CD4-positive, alpha-beta T cell treated with Interleukin-12 subunit alpha and Interleukin-12 subunit beta, for 1 hour (primary cell): ENCODE results near the gene CIAO3.
"Not testable (repeated sequence)": the region's sequence is repeated elsewhere in the genome, so short reads cannot be mapped to it uniquely, and the experiment has no call there.

Experiments
- DNase-seq: peaks from one replicate; pipeline ENCODE4 v3.0.0-alpha.2; 2020

The CIAO3 gene

DNA sequence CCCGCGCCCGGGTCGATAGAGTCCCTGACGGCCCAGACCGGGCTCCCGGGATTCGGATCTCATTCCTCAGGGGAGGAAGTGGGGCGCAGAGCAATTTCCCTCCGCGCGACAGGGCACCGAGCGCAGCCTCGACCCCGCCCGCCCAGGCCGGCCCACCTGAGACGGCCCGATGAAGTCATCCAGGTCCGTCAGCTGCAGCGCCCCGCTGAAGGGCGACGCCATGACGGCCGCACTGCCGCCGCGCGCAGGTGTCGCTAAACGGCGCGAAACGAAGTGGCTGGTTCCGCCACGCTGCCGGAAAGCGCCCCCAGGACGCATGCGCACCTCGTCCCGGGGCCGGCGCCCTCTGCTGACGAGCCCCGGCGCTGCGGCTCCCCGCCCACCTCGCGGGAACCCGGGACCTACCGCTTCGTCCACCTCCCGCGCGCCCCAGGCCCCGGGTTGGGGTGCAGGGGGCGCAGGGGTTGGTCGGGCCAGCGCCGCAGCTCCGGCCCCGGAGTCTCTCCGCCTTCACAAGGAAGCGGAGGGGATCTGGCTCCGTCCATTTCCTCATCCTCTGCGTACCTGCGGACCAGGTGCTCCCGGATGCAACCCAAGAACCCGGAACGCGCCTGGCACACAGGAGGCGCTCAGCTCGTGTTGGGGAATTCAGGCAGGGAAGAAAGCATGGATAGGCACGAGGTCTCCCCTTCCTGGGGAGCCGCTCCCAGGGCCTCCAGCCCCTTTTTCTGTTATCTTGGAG lies at the start of gene CIAO3:
TSS of gene CIAO3 (minus strand) at position 234 of the 742 bp plus-strand sequence. CDS start at position 222, 12 bp downstream.
- peak; percentile 93 for DNase-seq

GRCh38 chr16:790086-790485 lies 49.3 kb upstream of the CIAO3 start:
- DNase-seq, result no peak

- DNase-seq, result no peak
Measured at GRCh38 chr16:789191-789850, 48.5 kb upstream of the CIAO3 start.

DNA sequence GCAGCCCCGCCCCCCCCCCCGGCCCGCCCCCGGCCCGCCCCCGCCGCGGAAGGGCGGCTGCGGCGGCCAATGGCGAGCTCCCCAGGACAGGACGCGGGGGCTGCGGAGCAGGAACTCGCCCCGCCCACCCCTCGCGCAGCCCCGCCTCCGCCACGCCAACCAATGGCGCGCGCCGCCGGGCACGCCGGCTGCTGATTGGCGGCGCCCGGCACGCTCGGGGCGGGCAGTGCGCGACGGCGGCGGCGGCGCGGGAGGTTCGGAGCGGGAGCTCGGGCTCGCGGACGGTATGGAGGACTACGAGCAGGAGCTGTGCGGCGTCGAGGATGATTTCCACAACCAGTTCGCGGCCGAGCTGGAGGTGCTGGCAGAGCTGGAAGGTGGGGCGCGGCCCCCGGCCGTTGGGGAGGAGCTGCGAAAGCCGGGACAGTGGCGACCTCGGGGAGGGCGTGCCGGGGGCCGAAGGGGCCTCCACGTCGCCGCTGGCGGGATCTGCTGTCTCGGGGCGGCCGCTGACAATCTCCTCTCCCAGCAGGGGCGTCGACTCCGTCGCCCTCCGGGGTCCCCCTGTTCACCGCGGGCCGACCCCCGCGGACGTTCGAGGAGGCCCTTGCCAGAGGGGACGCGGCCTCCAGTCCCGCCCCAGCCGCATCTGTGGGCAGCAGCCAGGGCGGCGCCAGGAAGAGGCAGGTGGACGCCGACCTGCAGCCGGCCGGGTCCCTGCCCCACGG lies 47.8 kb upstream of the CIAO3 start, which contains the start of gene CHTF18:
TSS of gene CHTF18 (plus strand) at position 222 of the 728 bp plus-strand sequence. CDS start at position 287, 65 bp downstream.
- peak; percentile 97 for DNase-seq

DNA sequence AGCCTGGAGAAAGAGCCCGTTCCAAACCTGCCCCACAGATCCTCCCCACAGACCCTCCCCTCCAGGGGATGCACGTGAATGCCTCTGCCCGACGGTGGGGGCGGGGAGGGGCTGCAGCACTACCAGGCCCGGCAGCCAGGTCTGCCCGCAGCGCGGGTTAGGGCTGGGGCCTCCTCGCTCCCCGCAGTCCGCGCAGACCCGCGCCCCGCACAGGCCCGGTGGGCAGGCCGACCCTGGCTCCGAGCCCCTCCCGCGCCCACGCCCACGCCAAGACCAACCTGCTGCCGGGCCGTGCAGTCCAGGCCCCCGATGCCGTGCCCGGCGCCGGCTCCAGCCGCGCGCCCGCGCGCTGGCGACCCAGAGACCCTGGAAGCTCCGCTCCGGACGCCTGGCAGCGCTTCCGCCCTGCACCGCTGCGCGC lies 47.2 kb upstream of the CIAO3 start, which contains the start of gene RPUSD1:
TSS of gene RPUSD1 (minus strand) at position 404 of the 421 bp plus-strand sequence. CDS start 644 bp downstream, outside the sequence.
- DNase-seq, result no peak

DNA sequence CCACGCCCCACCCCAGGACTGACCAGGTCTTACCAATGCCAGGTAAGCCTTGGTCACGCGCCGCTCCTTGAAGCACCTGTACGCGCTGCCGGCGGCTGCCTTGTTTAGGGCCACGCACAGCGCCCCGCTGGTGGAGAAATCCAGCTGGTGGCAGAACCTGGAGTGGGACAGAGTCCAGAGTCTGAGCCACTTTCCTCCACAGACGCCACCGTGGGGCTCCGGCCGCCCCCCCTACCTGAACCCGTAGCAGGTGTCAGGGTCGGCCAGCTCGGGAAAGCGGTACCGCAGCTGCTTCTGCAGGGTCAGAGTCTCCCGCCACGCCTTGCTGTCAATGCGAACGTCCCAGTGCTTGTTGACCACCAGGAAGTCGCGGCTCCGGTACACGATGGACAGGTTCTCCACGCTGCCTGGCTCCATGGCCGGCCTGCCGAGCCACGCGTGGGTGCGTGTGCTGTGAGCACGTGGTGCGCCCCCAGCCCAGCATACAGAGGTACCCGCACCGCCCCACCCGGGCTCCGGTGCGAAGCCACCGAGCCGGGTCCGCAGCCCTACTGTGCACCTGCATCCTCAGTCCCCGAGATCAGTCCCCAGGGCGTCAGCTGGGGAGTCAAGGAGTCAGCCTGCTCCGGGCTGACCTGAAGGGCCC lies 46.6 kb upstream of the CIAO3 start:
- no peak for DNase-seq

GRCh38 chr16:785563-786535 lies 45.1 kb upstream of the CIAO3 start:
- DNase-seq, result peak; percentile 80

DNA sequence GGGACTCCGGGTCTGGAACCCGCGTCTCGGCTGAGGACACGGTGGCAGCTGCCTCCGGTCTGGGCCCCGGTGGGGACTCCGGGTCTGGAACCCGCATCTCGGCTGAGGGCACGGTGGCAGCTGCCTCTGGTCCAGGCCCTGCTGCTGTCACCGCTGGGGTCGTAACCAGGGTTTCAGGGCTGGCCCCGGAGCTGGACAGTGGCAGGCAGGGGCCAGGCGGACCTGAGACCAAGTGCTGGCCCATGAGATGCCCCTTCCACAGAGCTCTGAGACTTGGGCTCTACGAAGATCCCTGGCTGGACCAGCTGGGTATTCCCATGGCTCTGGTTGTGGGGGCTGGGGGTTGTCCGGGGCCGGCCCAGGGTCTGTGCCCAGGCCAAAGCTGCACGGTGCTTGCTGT lies 43.6 kb upstream of the CIAO3 start:
- no peak for DNase-seq

DNA sequence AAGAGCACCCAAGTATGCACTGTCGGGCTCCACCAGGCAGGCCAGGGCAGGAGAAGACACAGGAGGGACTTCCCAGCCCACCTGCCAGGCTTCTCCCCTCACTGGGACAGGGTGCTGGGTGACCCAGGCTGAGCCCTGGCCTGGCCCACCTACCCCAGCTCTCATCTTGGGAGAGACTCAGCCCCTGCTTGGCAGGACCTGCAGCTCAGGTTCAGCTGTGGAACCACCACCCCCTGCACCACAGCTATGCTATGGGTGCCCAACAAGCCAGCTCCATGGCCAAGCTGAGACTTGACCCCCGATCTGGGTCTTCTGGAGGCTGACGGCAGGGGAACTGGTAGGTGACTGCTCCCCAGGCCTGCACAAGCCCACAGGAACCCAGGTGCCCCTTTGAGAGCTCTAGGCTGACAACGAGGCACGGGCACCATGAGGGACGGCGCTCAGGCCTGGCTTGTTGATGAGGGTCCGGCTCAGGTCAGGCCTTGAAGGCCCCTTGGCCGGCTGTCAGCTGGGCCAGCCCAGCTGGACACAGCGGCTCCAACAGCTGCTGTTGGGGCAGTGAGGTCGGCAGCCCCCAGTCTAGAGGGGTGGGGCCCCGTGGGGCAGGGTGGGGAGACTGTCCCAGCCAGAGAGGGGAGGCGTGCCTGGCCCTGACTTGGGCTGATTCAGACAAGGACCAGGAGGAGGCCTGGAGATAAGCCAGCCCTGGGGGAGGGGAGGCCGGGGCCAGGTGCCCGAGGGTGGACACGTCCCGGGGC lies 42.8 kb upstream of the CIAO3 start:
- no peak for DNase-seq

GRCh38 chr16:782766-783403 lies 42.1 kb upstream of the CIAO3 start:
- no peak for DNase-seq

DNA sequence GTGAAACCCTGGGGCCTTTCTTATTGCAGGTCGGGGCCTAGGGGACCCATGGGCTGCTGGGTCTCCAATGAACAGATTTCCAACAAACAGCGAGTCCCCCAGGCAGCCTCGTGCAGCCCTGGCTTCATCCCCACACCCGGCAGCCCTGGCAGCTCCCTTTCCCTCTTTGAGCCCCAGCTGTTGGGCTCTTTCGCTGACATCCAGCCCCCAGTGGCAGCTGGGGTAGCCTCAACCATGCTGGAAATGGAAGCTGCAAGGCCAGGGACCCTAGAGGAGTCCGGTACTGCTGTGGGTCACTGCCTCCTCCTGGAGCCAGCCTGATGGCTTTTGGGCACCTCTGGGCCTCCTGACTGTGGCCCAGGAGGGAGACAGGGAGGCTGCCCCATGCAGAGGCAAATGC lies 41.5 kb upstream of the CIAO3 start:
- no peak for DNase-seq

DNA sequence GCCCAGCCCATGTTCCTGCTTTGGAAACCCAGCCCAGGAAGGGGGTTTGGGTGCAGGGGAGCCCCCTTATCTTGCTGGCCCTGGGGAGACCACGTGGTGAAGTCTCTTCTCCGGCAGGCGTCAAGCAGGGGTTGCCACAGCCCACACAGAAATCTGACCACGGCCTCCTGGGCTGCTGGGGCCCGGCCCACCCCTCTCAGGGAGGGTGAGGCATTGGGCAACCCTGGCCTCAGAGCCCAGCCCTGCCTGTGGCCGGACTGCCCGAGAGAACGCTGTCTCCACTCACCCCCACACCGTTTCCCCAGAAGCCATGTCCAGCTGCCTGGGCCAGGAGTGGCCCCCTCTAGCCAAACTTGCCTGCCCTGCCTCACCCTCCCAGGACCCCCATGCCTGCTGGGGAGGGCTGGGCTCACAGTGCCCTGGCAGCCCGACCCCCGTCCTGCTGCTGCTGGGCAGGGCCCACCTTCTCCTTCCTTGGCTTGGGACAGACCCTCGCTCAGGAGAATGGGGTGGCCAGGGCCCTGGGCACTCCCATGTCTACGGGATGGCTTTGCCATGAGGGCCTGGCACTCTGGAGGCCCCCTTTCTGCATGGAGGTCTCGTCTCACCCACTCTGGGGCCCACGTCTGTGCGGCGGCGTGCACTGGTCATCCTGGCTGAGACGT lies 40.7 kb upstream of the CIAO3 start:
- no peak for DNase-seq

GRCh38 chr16:780296-780695 lies 39.5 kb upstream of the CIAO3 start:
- no peak for DNase-seq

- DNase-seq, result no peak
Measured at GRCh38 chr16:779561-779960, 38.8 kb upstream of the CIAO3 start.

DNA sequence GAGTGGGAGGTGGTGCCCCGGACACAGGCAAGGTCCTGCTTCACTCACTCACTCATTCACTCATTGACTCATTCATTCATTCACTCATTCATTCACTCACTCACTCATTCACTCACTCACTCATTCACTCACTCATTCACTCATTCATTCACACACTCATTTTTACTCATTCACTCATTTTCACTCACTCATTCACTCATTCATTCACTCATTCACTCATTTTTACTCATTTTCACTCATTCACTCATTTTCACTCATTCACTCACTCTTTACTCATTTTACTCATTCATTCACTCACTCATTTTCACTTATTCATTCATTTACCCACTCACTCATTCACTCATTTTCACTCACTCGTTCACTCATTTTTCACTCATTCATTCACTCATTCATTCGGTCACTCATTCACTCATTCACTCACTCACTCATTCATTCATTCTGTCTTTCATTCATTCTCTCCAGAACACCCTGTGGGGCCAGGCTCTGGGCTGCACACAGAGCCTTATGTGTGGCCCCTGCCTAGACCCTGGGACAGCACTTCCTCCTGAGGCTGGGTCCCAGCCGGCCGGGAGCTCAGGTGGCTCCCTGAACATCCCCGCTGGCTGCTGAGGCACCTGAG lies 38.2 kb upstream of the CIAO3 start:
- DNase-seq, result no peak

GRCh38 chr16:778447-778846 lies 37.6 kb upstream of the CIAO3 start:
- no peak for DNase-seq

- no peak for DNase-seq
Measured at GRCh38 chr16:777826-778225, 37.0 kb upstream of the CIAO3 start.

DNA sequence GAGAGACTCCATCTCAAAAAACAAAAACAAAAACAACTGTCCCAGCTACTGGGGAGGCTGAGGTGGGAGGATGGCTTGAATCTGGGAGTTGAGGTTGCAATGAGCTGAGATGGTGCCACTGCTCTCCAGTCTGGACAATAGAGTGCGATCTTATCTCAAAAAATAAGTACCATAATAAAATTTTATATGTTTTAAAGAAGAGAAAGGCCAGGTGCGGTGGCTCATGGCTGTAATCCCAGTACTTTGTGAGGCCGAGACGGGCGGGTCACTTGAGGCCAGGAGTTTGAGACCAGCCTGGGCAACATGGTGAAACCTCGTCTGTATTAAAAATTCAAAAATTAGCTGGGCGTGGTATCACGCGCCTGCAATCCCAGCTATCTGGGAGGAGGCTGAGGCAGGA lies 36.0 kb upstream of the CIAO3 start:
- no peak for DNase-seq

DNA sequence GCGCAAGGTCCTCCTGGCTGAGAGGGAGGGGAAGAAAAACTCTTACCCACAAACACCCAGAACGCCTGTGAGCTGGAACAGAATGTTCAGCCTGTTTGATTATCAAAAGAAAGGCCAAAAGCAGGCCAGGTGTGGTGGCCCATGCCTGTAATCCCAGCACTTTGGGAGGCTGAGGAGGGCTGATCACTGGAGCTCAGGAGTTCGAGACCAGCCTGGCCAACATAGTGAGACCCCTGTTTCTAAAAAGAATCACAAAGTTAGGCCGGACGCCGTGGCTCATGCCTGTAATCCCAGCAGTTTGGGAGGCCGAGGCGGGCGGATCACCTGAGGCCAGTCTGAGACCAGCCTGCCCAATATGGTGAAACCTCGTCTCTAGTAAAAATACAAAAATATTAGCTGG lies 35.5 kb upstream of the CIAO3 start:
- DNase-seq, result not testable (repeated sequence)
